Hematopoietic multipotent progenitor cell treated with erythropoietin and hydrocortisone succinate and interleukin-3 and kit ligand, for 8 days (in vitro differentiated cells): ENCODE results near the gene MAPT.
A peak's percentile ranks its signal among the peaks of the same experiment; 100 is the strongest.
"Not testable (repeated sequence)": the region's sequence is repeated elsewhere in the genome, so short reads cannot be mapped to it uniquely, and the experiment has no call there.

Experiments
- DNase-seq: peaks from one replicate; pipeline ENCODE4 v3.0.0-alpha.2; 2015

Gene MAPT

DNA sequence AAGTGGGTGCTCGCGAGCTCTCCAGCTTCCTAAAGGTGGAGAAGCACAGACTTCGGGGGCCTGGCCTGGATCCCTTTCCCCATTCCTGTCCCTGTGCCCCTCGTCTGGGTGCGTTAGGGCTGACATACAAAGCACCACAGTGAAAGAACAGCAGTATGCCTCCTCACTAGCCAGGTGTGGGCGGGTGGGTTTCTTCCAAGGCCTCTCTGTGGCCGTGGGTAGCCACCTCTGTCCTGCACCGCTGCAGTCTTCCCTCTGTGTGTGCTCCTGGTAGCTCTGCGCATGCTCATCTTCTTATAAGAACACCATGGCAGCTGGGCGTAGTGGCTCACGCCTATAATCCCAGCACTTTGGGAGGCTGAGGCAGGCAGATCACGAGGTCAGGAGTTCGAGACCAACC, 102.8 kb downstream of the MAPT start:
- no peak for DNase-seq

DNA sequence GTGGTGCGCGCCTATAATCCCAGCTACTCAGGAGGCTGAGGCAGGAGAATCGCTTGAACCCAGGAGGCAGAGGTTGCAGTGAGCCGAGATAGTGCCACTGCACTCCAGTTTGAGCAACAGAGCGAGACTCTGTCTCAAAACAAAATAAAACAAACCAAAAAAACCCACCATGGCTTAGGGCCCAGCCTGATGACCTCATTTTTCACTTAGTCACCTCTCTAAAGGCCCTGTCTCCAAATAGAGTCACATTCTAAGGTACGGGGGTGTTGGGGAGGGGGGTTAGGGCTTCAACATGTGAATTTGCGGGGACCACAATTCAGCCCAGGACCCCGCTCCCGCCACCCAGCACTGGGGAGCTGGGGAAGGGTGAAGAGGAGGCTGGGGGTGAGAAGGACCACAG, 103.3 kb downstream of the MAPT start:
- no peak for DNase-seq

DNA sequence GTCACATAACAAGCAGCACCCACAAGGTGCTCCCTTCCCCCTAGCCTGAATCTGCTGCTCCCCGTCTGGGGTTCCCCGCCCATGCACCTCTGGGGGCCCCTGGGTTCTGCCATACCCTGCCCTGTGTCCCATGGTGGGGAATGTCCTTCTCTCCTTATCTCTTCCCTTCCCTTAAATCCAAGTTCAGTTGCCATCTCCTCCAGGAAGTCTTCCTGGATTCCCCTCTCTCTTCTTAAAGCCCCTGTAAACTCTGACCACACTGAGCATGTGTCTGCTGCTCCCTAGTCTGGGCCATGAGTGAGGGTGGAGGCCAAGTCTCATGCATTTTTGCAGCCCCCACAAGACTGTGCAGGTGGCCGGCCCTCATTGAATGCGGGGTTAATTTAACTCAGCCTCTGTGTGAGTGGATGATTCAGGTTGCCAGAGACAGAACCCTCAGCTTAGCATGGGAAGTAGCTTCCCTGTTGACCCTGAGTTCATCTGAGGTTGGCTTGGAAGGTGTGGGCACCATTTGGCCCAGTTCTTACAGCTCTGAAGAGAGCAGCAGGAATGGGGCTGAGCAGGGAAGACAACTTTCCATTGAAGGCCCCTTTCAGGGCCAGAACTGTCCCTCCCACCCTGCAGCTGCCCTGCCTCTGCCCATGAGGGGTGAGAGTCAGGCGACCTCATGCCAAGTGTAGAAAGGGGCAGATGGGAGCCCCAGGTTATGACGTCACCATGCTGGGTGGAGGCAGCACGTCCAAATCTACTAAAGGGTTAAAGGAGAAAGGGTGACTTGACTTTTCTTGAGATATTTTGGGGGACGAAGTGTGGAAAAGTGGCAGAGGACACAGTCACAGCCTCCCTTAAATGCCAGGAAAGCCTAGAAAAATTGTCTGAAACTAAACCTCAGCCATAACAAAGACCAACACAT, 104.9 kb downstream of the MAPT start, which contains the start of gene STH:
Gene STH, plus strand, starts transcription at position 264 of the 913 bp plus-strand sequence. Its CDS starts 30 bp downstream, at position 294.
- no peak for DNase-seq

DNA sequence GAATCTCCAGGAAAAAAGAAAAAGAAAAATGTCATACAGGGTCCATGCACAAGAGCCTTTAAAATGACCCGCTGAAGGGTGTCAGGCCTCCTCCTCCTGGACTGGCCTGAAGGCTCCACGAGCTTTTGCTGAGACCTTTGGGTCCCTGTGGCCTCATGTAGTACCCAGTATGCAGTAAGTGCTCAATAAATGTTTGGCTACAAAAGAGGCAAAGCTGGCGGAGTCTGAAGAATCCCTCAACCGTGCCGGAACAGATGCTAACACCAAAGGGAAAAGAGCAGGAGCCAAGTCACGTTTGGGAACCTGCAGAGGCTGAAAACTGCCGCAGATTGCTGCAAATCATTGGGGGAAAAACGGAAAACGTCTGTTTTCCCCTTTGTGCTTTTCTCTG, 105.5 kb downstream of the MAPT start:
- DNase-seq = no peak

DNA sequence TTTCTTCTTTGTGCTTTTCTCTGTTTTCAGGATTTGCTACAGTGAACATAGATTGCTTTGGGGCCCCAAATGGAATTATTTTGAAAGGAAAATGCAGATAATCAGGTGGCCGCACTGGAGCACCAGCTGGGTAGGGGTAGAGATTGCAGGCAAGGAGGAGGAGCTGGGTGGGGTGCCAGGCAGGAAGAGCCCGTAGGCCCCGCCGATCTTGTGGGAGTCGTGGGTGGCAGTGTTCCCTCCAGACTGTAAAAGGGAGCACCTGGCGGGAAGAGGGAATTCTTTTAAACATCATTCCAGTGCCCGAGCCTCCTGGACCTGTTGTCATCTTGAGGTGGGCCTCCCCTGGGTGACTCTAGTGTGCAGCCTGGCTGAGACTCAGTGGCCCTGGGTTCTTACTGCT, 105.9 kb downstream of the MAPT start:
- no peak for DNase-seq

GRCh38 chr17:46000757-46001156, 106.4 kb downstream of the MAPT start:
- DNase-seq = no peak

GRCh38 chr17:46001390-46002310, 107.3 kb downstream of the MAPT start:
- no peak for DNase-seq

DNA sequence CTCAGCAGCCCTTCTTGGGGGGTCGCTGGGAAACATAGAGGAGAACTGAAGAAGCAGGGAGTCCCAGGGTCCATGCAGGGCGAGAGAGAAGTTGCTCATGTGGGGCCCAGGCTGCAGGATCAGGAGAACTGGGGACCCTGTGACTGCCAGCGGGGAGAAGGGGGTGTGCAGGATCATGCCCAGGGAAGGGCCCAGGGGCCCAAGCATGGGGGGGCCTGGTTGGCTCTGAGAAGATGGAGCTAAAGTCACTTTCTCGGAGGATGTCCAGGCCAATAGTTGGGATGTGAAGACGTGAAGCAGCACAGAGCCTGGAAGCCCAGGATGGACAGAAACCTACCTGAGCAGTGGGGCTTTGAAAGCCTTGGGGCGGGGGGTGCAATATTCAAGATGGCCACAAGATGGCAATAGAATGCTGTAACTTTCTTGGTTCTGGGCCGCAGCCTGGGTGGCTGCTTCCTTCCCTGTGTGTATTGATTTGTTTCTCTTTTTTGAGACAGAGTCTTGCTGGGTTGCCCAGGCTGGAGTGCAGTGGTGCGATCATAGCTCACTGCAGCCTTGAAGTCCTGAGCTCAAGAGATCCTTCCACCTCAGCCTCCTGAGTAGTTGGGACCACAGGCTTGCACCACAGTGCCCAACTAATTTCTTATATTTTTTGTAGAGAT, 108.1 kb downstream of the MAPT start:
- peak; percentile 65 for DNase-seq

DNA sequence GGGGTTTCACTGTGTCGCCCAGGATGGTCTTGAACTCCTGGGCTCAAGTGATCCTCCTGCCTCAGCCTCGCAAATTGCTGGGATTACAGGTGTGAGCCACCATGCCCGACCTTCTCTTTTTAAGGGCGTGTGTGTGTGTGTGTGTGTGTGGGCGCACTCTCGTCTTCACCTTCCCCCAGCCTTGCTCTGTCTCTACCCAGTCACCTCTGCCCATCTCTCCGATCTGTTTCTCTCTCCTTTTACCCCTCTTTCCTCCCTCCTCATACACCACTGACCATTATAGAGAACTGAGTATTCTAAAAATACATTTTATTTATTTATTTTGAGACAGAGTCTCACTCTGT, 108.6 kb downstream of the MAPT start:
- no peak for DNase-seq

GRCh38 chr17:46003907-46004748, 109.8 kb downstream of the MAPT start:
- no peak for DNase-seq

GRCh38 chr17:46006082-46006481, 111.7 kb downstream of the MAPT start:
- DNase-seq = not testable (repeated sequence)

DNA sequence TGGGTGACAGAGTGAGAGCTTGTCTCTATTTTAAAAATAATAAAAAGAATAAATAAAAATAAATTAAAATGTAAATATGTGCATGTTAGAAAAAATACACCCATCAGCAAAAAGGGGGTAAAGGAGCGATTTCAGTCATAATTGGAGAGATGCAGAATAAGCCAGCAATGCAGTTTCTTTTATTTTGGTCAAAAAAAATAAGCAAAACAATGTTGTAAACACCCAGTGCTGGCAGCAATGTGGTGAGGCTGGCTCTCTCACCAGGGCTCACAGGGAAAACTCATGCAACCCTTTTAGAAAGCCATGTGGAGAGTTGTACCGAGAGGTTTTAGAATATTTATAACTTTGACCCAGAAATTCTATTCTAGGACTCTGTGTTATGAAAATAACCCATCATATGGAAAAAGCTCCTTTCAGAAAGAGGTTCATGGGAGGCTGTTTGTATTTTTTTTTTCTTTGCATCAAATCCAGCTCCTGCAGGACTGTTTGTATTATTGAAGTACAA, 113.2 kb downstream of the MAPT start:
- DNase-seq = no peak

DNA sequence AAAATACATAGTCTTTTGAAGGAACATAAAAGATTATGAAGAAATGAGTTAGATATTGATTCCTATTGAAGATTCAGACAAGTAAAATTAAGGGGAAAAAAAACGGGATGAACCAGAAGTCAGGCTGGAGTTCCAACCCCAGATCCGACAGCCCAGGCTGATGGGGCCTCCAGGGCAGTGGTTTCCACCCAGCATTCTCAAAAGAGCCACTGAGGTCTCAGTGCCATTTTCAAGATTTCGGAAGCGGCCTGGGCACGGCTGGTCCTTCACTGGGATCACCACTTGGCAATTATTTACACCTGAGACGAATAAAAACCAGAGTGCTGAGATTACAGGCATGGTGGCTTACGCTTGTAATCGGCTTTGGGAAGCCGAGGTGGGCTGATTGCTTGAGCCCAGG, 114.2 kb downstream of the MAPT start:
- no peak for DNase-seq

- DNase-seq = no peak
Observed at GRCh38 chr17:46009681-46010596, 115.6 kb downstream of the MAPT start.

GRCh38 chr17:46010597-46011186, 116.3 kb downstream of the MAPT start:
- no peak for DNase-seq

GRCh38 chr17:46011711-46012505, 117.6 kb downstream of the MAPT start:
- DNase-seq = no peak

- DNase-seq = no peak
Observed at GRCh38 chr17:46012506-46013079, 118.2 kb downstream of the MAPT start.

DNA sequence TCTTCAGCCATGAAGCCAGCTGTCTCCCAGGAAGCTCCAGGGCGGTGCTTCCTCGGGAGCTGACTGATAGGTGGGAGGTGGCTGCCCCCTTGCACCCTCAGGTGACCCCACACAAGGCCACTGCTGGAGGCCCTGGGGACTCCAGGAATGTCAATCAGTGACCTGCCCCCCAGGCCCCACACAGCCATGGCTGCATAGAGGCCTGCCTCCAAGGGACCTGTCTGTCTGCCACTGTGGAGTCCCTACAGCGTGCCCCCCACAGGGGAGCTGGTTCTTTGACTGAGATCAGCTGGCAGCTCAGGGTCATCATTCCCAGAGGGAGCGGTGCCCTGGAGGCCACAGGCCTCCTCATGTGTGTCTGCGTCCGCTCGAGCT, 118.8 kb downstream of the MAPT start:
- DNase-seq = no peak

GRCh38 chr17:46013502-46014165, 119.3 kb downstream of the MAPT start:
- DNase-seq = no peak
